Neural progenitor cell (in vitro differentiated cells): Measurements from ENCODE around the gene CXCL3. TPM values are rescaled to one million over a fixed set of nuclear protein-coding genes. Genes with fewer than 3 reads are reported as not detected.

Source experiments
- DNase-seq: peaks from one replicate; pipeline ENCODE4 v3.0.0-alpha.2; 2016; ENCODE audit warnings: low spot score
- H2AFZ ChIP-seq: fragments of 200-600 bp; sonication (generic); replicated peaks from 2 replicates; pipeline ENCODE4 v1.6.1; 2016; ENCODE audit warnings: antibody characterized with exemption
- H3F3A ChIP-seq: fragments of 200-600 bp; sonication (generic); 2 replicates; pipeline ENCODE4 v1.6.1; 2016; ENCODE audit warnings: antibody characterized with exemption, low read depth
- H3K27ac ChIP-seq: fragments of 200-600 bp; sonication (generic); 2 replicates; pipeline ENCODE4 v1.5.1; 2016; ENCODE audit warnings: mild to moderate bottlenecking
- H3K27me3 ChIP-seq: fragments of 200-600 bp; sonication (generic); 2 replicates; pipeline ENCODE4 v1.6.1; 2016; ENCODE audit warnings: mild to moderate bottlenecking, moderate library complexity
- H3K36me3 ChIP-seq: fragments of 200-600 bp; sonication (generic); 2 replicates; pipeline ENCODE4 v1.5.1; 2016
- H3K4me1 ChIP-seq: fragments of 200-600 bp; sonication (generic); 2 replicates; pipeline ENCODE4 v1.6.1; 2016; ENCODE audit warnings: mixed run types
- H3K4me2 ChIP-seq: fragments of 200-600 bp; sonication (generic); 2 replicates; pipeline ENCODE4 v1.6.1; 2016
- H3K4me3 ChIP-seq: fragments of 200-600 bp; sonication (generic); 2 replicates; pipeline ENCODE4 v1.5.1; 2016
- H3K79me2 ChIP-seq: fragments of 200-600 bp; sonication (generic); 2 replicates; pipeline ENCODE4 v1.6.1; 2016; ENCODE audit warnings: low read depth
- H3K9ac ChIP-seq: fragments of 200-600 bp; sonication (generic); 2 replicates; pipeline ENCODE4 v1.6.1; 2016
- H3K9me3 ChIP-seq: fragments of 200-600 bp; sonication (generic); 2 replicates; pipeline ENCODE4 v1.5.1; 2016; ENCODE audit warnings: low read depth
- H4K20me1 ChIP-seq: fragments of 200-600 bp; sonication (generic); 2 replicates; pipeline ENCODE4 v1.6.1; 2016; ENCODE audit warnings: low read depth
- H3K27ac Mint-ChIP-seq: 3 replicates; pipeline ENCODE4 v1.8.0; 2021; ENCODE audit warnings: mixed read lengths
- H3K27me3 Mint-ChIP-seq: 2 replicates; pipeline ENCODE4 v1.8.0; 2022; ENCODE audit warnings: low read depth, mild to moderate bottlenecking, inconsistent platforms, moderate library complexity, mixed read lengths; ENCODE audit not compliant: insufficient read depth
- H3K36me3 Mint-ChIP-seq: 3 replicates; pipeline ENCODE4 v1.8.0; 2021; ENCODE audit warnings: mixed read lengths
- H3K4me1 Mint-ChIP-seq: 3 replicates; pipeline ENCODE4 v1.8.0; 2021; ENCODE audit warnings: mixed read lengths
- H3K4me3 Mint-ChIP-seq: 3 replicates; pipeline ENCODE4 v1.8.0; 2021; ENCODE audit warnings: mild to moderate bottlenecking, moderate library complexity, mixed read lengths
- H3K9me3 Mint-ChIP-seq: 3 replicates; pipeline ENCODE4 v1.8.0; 2020; ENCODE audit warnings: mixed read lengths
- CTCF ChIP-seq: fragments of 200-600 bp; sonication (generic); IDR thresholded peaks from 2 replicates; pipeline ENCODE4 v1.5.1; 2017; ENCODE audit warnings: antibody characterized with exemption, mild to moderate bottlenecking
- EZH2 ChIP-seq: fragments of 200-600 bp; sonication (generic); IDR thresholded peaks from 2 replicates; pipeline ENCODE4 v1.6.1; 2017; ENCODE audit warnings: antibody characterized with exemption, mild to moderate bottlenecking, moderate library complexity
- EZH2phosphoT487 ChIP-seq: fragments of 200-600 bp; sonication (generic); IDR thresholded peaks from 2 replicates; pipeline ENCODE4 v1.6.1; 2017; ENCODE audit warnings: antibody characterized with exemption
- total RNA-seq: library from RNA; depleted of rRNA; stranded (reverse); fragments of >200 nt; gene quantifications from 2 replicates; pipeline ENCODE4 v1.2.3, GENCODE V29; 2015; ENCODE audit warnings: low replicate concordance

Gene CXCL3
- total RNA-seq, 1 donor from 2014 or later, result 1.5 TPM

GRCh38 chr4:74018771-74019170 is 19.7 kb downstream of the CXCL3 start:
- no peak for DNase-seq
- Histone ChIP-seq H3K27ac (no peak overlapping the region), H3K9me3 (no peaks in the 10 kb centered on the region), H3F3A (no peaks in the 10 kb centered on the region), H3K27me3 (no peaks in the 10 kb centered on the region), H3K9ac (no peak overlapping the region), H3K4me1 (no peaks in the 10 kb centered on the region), H3K36me3 (no peaks in the 10 kb centered on the region), H2AFZ (no peak overlapping the region), H3K4me3 (no peak overlapping the region), H4K20me1 (no peaks in the 10 kb centered on the region), H3K4me2 (no peak overlapping the region), H3K79me2 (no peaks in the 10 kb centered on the region)
- TF ChIP-seq EZH2phosphoT487, result no peak
- no peak for TF ChIP-seq EZH2
- Mint-ChIP-seq H3K4me1 (no peaks in the 10 kb centered on the region), H3K9me3 (no peaks in the 10 kb centered on the region), H3K4me3 (no peak overlapping the region), H3K27me3 (no peaks in the 10 kb centered on the region), H3K27ac (no peak overlapping the region), H3K36me3 (no peaks in the 10 kb centered on the region)

- H3K79me2 ChIP-seq, result no peaks in the 10 kb centered on the region
- no peak overlapping the region for H3K4me3 Mint-ChIP-seq
- H3K4me1 ChIP-seq, result no peaks in the 10 kb centered on the region
- no peak overlapping the region for H3K9ac ChIP-seq
- H3K36me3 Mint-ChIP-seq, result no peaks in the 10 kb centered on the region
- H3F3A ChIP-seq, result no peaks in the 10 kb centered on the region
- H3K27me3 Mint-ChIP-seq, result no peaks in the 10 kb centered on the region
- no peak overlapping the region for H3K27ac ChIP-seq
- H3K9me3 ChIP-seq, result no peaks in the 10 kb centered on the region
- no peak for DNase-seq
- no peak overlapping the region for H3K4me2 ChIP-seq
- H3K36me3 ChIP-seq, result no peaks in the 10 kb centered on the region
- H3K27me3 ChIP-seq, result no peaks in the 10 kb centered on the region
- H4K20me1 ChIP-seq, result no peaks in the 10 kb centered on the region
- no peak overlapping the region for H3K4me3 ChIP-seq
- TF ChIP-seq EZH2 (no peak), CTCF (no peak), EZH2phosphoT487 (no peak)
- no peak overlapping the region for H3K27ac Mint-ChIP-seq
- no peak overlapping the region for H2AFZ ChIP-seq
- no peaks in the 10 kb centered on the region for H3K4me1 Mint-ChIP-seq
- no peaks in the 10 kb centered on the region for H3K9me3 Mint-ChIP-seq
These were observed 20.4 kb downstream of the CXCL3 start for GRCh38 chr4:74018116-74018515.

- no peaks in the 10 kb centered on the region for H3K79me2 ChIP-seq
- H3K4me1 ChIP-seq, result no peaks in the 10 kb centered on the region
- no peak for TF ChIP-seq EZH2
- TF ChIP-seq CTCF, result no peak
- TF ChIP-seq EZH2phosphoT487, result no peak
- no peaks in the 10 kb centered on the region for H3F3A ChIP-seq
- no peak overlapping the region for H3K27ac Mint-ChIP-seq
- DNase-seq, result no peak
- H3K27me3 Mint-ChIP-seq, result no peaks in the 10 kb centered on the region
- no peaks in the 10 kb centered on the region for H4K20me1 ChIP-seq
- H3K36me3 ChIP-seq, result no peaks in the 10 kb centered on the region
- no peaks in the 10 kb centered on the region for H3K36me3 Mint-ChIP-seq
- H3K4me1 Mint-ChIP-seq, result no peaks in the 10 kb centered on the region
- no peak overlapping the region for H3K4me3 ChIP-seq
- no peak overlapping the region for H3K27ac ChIP-seq
- H3K27me3 ChIP-seq, result no peaks in the 10 kb centered on the region
- no peak overlapping the region for H2AFZ ChIP-seq
- no peak overlapping the region for H3K9ac ChIP-seq
- H3K4me2 ChIP-seq, result no peak overlapping the region
- H3K4me3 Mint-ChIP-seq, result no peak overlapping the region
- H3K9me3 Mint-ChIP-seq, result no peaks in the 10 kb centered on the region
- no peaks in the 10 kb centered on the region for H3K9me3 ChIP-seq
These were observed 22.4 kb downstream of the CXCL3 start for GRCh38 chr4:74016068-74016467.

GRCh38 chr4:74015126-74015780 is 23.2 kb downstream of the CXCL3 start:
- no peak overlapping the region for H3K4me3 Mint-ChIP-seq
- H3K36me3 Mint-ChIP-seq, result no peaks in the 10 kb centered on the region
- no peaks in the 10 kb centered on the region for H3K36me3 ChIP-seq
- no peaks in the 10 kb centered on the region for H3K4me1 ChIP-seq
- H2AFZ ChIP-seq, result no peak overlapping the region
- no peaks in the 10 kb centered on the region for H3K27me3 Mint-ChIP-seq
- no peak overlapping the region for H3K4me2 ChIP-seq
- H3K27me3 ChIP-seq, result no peaks in the 10 kb centered on the region
- H4K20me1 ChIP-seq, result no peaks in the 10 kb centered on the region
- DNase-seq, result no peak
- H3K27ac Mint-ChIP-seq, result no peak overlapping the region
- no peak for TF ChIP-seq CTCF
- H3K79me2 ChIP-seq, result no peaks in the 10 kb centered on the region
- no peak overlapping the region for H3K27ac ChIP-seq
- no peak overlapping the region for H3K9ac ChIP-seq
- H3K9me3 ChIP-seq, result no peaks in the 10 kb centered on the region
- H3F3A ChIP-seq, result no peaks in the 10 kb centered on the region
- H3K9me3 Mint-ChIP-seq, result no peaks in the 10 kb centered on the region
- H3K4me1 Mint-ChIP-seq, result no peaks in the 10 kb centered on the region
- H3K4me3 ChIP-seq, result no peak overlapping the region
